GM18507 (cell line): ENCODE measurements around the gene TMEM119.
"Not testable (repeated sequence)": the region's sequence is repeated elsewhere in the genome, so short reads cannot be mapped to it uniquely, and the experiment has no call there.

Experiments
- DNase-seq: peaks from one replicate; pipeline ENCODE4 v3.0.0; 2011; ENCODE audit warnings: low read depth; ENCODE audit not compliant: insufficient read length; ENCODE audit errors: extremely low spot score
- FAIRE-seq: peaks from 2 replicates; lab custom pipeline; 2011; peaks lifted over from hg19 to GRCh38; lab: Jason Lieb, UNC

TMEM119 gene

GRCh38 chr12:108589028-108589839 is 8.7 kb downstream of the TMEM119 start:
- no peak for FAIRE-seq

DNA sequence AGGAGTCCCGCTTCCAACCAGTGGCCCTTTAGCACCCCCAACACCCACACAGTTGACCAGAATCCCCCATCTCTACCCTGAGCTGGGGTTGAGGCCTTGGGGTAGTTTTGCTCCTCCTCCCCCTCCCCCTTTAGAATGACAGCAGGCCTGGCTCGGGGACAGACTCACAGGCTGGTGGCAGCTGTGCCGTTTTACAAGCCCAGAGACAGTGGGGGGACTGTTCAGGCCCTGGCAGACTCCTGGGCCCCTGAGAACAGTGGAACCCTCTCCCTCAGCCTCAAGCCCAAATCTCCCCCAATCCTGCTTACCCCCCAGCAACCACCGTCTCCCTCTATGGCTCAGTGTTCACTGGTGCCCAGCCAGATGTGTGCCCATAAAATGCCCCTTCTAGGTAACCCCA is 10.1 kb downstream of the TMEM119 start:
- DNase-seq (no peak), FAIRE-seq (no peak)

More at GRCh38 chr12:108589028-108589839, 8.7 kb downstream of the TMEM119 start:
- no peak for DNase-seq

- no peak for DNase-seq
- FAIRE-seq: no peak
These were observed 11.6 kb downstream of the TMEM119 start for GRCh38 chr12:108586306-108586705.

DNA sequence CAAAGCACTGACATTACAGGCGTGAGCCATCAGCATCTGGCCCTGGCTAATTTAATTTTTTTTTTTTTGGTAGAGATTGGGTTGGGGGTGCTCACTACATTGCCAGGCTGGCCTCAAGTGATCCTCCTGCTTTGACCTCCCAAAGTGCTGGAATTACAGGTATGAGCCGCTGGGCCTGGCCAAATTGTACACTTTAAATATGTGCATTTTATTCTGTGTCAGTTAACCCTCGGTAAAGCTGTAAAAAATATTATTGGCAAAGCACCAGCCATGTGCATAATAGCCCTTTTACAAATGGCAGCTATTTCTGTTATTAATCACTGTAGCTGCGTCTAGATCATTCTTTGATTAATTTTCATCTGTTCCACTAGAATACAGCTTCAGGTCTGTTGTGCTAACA is 12.0 kb downstream of the TMEM119 start:
- FAIRE-seq (no peak), DNase-seq (no peak)

- DNase-seq (no peak), FAIRE-seq (no peak)
These were observed 13.3 kb downstream of the TMEM119 start for GRCh38 chr12:108584456-108585065.

DNA sequence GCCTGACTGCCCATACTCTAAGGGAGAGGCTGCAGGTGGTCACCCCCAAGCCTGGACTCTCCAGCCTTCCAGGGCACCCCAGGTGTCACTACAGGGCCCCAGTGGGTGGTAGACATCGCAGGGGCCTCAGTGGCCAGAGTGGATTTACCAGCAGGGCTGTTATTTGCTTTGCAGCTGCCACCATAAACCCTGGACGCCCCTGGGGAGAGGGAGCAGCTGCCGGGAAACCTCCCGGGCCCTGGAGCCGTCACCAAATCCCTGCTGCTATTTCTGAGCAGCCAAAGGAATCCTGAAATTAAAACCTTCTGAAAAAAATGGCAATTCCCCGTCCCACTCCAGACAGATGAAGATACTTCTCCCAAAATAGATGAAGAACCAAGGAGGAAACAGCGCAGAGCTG is 13.9 kb downstream of the TMEM119 start:
- FAIRE-seq (no peak), DNase-seq (no peak)

GRCh38 chr12:108582978-108583770 is 14.7 kb downstream of the TMEM119 start:
- DNase-seq (no peak), FAIRE-seq (no peak)

GRCh38 chr12:108582509-108582908 is 15.4 kb downstream of the TMEM119 start:
- DNase-seq (no peak), FAIRE-seq (no peak)

GRCh38 chr12:108581311-108582227 is 16.3 kb downstream of the TMEM119 start:
- no peak for FAIRE-seq
- DNase-seq: no peak

DNA sequence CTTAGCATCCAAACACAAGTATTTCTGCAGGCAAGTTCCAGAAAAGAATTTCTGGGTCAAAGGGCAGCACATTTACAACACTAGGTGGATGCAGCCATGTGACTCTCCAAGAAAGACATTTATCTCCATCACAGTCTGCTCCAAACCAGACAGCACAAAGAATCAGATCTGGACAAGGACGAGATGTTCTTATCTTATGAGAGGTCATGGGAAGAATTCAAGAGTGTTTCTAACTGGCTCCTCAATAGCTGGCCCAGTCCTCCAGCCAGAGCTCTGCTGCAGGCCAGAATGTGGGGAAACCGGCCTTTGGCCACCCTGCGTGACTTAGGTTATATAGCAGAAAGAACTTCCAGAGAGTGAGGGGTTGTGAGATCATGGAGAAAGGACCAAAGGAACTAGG is 17.4 kb downstream of the TMEM119 start:
- FAIRE-seq: no peak

DNA sequence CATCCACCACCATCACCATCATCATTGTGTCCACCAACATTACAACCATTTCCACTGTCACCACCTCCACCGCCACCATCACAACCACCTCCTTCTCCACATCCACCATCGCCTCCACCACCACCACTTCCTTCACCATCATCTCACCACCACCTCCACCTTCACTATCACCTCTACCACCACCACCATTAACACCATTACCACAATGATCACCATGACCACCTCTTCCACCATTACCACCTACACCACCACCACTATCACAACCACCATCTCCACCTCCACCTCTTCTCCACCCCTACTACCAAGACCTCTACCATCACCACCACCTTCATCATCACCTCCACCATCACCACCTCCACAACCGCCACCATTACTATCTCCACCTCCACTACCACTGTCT is 19.1 kb downstream of the TMEM119 start:
- FAIRE-seq (no peak), DNase-seq (no peak)

More for the DNA sequence above, 17.4 kb downstream of the TMEM119 start:
- no peak for DNase-seq

- DNase-seq (no peak), FAIRE-seq (no peak)
These were observed 19.6 kb downstream of the TMEM119 start for GRCh38 chr12:108578264-108578663.

GRCh38 chr12:108577458-108577857 is 20.4 kb downstream of the TMEM119 start:
- no peak for FAIRE-seq
- no peak for DNase-seq

- DNase-seq (no peak), FAIRE-seq (peak; percentile 26)
These were observed 21.1 kb downstream of the TMEM119 start for GRCh38 chr12:108576660-108577234.

GRCh38 chr12:108575199-108575912 is 22.5 kb downstream of the TMEM119 start:
- FAIRE-seq: no peak

GRCh38 chr12:108574276-108574675 is 23.6 kb downstream of the TMEM119 start:
- not testable (repeated sequence) for DNase-seq, FAIRE-seq

More at GRCh38 chr12:108575199-108575912, 22.5 kb downstream of the TMEM119 start:
- DNase-seq: no peak

DNA sequence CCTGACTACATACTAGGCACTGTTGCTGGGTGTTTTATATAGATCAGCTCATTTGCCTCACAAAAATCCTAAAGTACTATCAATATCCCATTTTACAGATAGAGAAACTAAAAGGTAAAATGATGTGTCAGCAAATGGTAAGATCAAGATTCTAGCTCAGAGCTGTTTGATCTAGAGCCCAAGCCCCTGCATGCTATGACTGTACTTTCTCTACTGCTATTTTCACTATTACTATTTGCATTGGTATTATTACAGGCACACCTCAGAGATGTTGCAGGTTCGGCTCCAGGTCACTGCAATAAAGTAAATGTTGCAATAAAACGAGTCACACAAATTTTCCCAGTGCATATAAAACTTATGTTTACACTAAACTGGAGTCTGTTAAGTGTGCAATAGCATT is 24.6 kb downstream of the TMEM119 start:
- FAIRE-seq (peak; percentile 73), DNase-seq (no peak)

- FAIRE-seq: peak; percentile 83
- DNase-seq: no peak
These were observed 25.6 kb downstream of the TMEM119 start for GRCh38 chr12:108572166-108572790.
